Suprapubic skin (tissue), 4 donors: ENCODE data around the gene FLT4.

ENCODE experiments used
- CTCF ChIP-seq, 2 donors: fragments of 200-600 bp in 1 of 2; fragments of 450-650 bp in 1 of 2; sonication (generic) in 1 of 2; IDR thresholded peaks; one replicate each; pipeline ENCODE4 v1.5.1; 2016 to 2019; ENCODE audit warnings: antibody characterized with exemption in 2 of 2, mild to moderate bottlenecking in 1 of 2, moderate library complexity in 1 of 2
- EP300 ChIP-seq: sonication (generic); formaldehyde crosslinking; IDR thresholded peaks from one replicate; pipeline ENCODE4 v1.6.1; 2017; ENCODE audit warnings: antibody characterized with exemption
- POLR2A ChIP-seq, 2 donors: fragments of 450-650 bp; IDR thresholded peaks; one replicate each; pipeline ENCODE4 v1.6.1; 2017; ENCODE audit warnings: antibody characterized with exemption in 2 of 2, mild to moderate bottlenecking in 2 of 2, moderate library complexity in 2 of 2
- POLR2AphosphoS5 ChIP-seq, 3 donors: sonication (generic); formaldehyde crosslinking; IDR thresholded peaks; one replicate each; pipeline ENCODE4 v1.6.1; 2017; ENCODE audit warnings: antibody characterized with exemption in 3 of 3

GRCh38 chr5:180684623-180685161, 35.3 kb upstream of the FLT4 start:
- no peak for TF ChIP-seq CTCF (IDR thresholded peaks at IDR 0.05)
- TF ChIP-seq POLR2A (IDR thresholded peaks at IDR 0.05) = no peak
- no peak for TF ChIP-seq POLR2AphosphoS5 (IDR thresholded peaks at IDR 0.05)
- no peak for TF ChIP-seq EP300
